Epithelial cell of proximal tubule (primary cell): ENCODE measurements around the gene SORL1-AS1.
A peak's percentile ranks its signal among the peaks of the same experiment; 100 is the strongest.

Source experiments
- DNase-seq: peaks from one replicate; pipeline ENCODE4 v3.0.0-alpha.2; 2011; ENCODE audit warnings: low read depth
- H3K4me3 ChIP-seq: 2 replicates; pipeline ENCODE4 v1.5.1; 2011; ENCODE audit warnings: low read depth, mild to moderate bottlenecking, low read length
- TF ChIP-seq, protein P1 (sequence below): conservative IDR thresholded peaks from 2 replicates; pipeline ENCODE4 v1.5.1; 2012; ENCODE audit warnings: low read depth, mild to moderate bottlenecking, low read length

SORL1-AS1 gene

DNA sequence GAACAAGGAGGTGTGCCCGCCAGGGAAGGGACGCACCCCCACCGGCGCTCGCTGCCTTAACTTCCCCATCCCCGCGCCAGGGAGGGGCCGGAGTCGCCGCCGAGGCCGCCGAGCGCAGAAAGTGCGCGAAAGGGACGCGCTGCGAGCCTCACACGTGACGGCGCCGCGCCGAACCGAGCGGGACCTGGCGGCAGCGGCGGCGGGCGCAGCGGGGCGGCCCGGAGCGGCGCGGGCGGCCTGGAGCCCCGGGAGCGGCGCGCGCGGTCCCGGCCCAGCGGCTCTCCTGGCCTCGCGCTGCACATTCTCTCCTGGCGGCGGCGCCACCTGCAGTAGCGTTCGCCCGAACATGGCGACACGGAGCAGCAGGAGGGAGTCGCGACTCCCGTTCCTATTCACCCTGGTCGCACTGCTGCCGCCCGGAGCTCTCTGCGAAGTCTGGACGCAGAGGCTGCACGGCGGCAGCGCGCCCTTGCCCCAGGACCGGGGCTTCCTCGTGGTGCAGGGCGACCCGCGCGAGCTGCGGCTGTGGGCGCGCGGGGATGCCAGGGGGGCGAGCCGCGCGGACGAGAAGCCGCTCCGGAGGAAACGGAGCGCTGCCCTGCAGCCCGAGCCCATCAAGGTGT is 670 bp downstream of the SORL1-AS1 start, which contains the start of gene SORL1:
Gene SORL1 (plus strand): TSS at position 329 of the 623 bp plus-strand sequence. CDS start 18 bp downstream, at position 347.
- peak within 1 kb of the TSS; percentile 62 for H3K4me3 ChIP-seq
- TF ChIP-seq, protein P1, sequence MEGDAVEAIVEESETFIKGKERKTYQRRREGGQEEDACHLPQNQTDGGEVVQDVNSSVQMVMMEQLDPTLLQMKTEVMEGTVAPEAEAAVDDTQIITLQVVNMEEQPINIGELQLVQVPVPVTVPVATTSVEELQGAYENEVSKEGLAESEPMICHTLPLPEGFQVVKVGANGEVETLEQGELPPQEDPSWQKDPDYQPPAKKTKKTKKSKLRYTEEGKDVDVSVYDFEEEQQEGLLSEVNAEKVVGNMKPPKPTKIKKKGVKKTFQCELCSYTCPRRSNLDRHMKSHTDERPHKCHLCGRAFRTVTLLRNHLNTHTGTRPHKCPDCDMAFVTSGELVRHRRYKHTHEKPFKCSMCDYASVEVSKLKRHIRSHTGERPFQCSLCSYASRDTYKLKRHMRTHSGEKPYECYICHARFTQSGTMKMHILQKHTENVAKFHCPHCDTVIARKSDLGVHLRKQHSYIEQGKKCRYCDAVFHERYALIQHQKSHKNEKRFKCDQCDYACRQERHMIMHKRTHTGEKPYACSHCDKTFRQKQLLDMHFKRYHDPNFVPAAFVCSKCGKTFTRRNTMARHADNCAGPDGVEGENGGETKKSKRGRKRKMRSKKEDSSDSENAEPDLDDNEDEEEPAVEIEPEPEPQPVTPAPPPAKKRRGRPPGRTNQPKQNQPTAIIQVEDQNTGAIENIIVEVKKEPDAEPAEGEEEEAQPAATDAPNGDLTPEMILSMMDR: peak; percentile 56
- no peak for DNase-seq

GRCh38 chr11:121451178-121451985 is 1.4 kb downstream of the SORL1-AS1 start:
- H3K4me3 ChIP-seq: peak overlapping the region; percentile 62
- DNase-seq: no peak
- TF ChIP-seq, protein P1: no peak

- no peak overlapping the region for H3K4me3 ChIP-seq
- TF ChIP-seq, protein P1: no peak
- DNase-seq: no peak
Observed at GRCh38 chr11:121450401-121450800, 2.4 kb downstream of the SORL1-AS1 start.

GRCh38 chr11:121449626-121450025 is 3.1 kb downstream of the SORL1-AS1 start:
- no peak for DNase-seq
- no peak overlapping the region for H3K4me3 ChIP-seq
- TF ChIP-seq, protein P1: no peak

DNA sequence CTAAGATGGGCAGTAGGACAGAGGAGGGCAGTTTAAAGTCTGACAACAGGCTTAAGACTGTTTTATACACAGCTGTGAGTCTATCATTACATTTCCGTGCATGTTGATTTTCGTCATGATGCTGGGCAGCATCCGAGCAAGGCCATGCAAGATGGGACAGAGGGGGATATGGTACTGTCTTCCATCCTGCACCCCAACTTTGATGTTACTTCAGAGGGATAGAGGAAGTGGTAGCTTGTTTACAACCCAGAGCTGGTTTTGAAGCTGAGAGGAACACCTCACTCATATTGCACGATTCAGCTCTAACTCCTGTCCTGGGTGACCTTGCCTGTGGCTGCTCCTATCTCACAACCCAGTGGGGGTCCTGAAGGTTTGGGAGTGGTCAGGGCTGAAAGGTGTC is 3.6 kb downstream of the SORL1-AS1 start:
- TF ChIP-seq, protein P1: no peak
- no peak for DNase-seq
- no peak overlapping the region for H3K4me3 ChIP-seq

DNA sequence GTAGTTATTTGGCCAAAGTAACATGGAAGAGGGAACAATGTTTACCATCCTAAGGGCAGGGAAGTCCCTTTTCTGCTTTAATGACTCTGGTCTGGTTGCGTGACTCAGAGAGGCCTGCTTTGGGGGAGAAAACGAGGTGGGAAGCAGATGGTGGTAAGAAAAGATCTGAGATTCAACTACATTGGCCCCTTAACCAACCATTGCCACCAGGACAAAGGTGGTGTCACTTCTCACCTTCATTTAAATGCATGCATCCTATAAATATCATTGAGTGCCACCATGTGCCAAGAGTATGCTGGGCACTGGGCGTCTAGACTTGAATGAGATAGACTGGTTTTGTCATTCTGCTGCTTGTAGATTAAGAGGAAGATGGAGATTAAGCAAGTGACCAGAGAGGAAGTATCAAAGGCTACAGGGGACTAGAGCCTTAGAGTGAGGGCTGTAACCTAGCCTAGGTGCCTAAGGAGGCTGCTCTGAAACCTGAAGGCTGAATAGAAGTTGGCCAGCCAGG is 4.3 kb downstream of the SORL1-AS1 start:
- DNase-seq: no peak
- TF ChIP-seq, protein P1: no peak
- H3K4me3 ChIP-seq: no peak overlapping the region
